Muscle of leg (tissue), 11 donors: ENCODE data around the gene KIAA0930. TPM values are rescaled to one million over a fixed set of nuclear protein-coding genes. Genes with fewer than 3 reads are reported as not detected.
"Not testable (repeated sequence)": the region's sequence is repeated elsewhere in the genome, so short reads cannot be mapped to it uniquely, and the experiment has no call there.

Source experiments
- DNase-seq: peaks from one replicate; pipeline ENCODE4 v3.0.0; 2013
- H3K27ac ChIP-seq: one replicate; pipeline ENCODE4 v1.5.1; 2013; ENCODE audit warnings: mild to moderate bottlenecking, low read length, control low read depth
- H3K27me3 ChIP-seq: one replicate; pipeline ENCODE4 v1.6.1; 2013; ENCODE audit warnings: low read length; ENCODE audit not compliant: control insufficient read depth, insufficient read depth
- H3K36me3 ChIP-seq: one replicate; pipeline ENCODE4 v1.6.1; 2013; ENCODE audit warnings: low read length; ENCODE audit not compliant: control insufficient read depth, insufficient read depth
- H3K4me1 ChIP-seq: one replicate; pipeline ENCODE4 v1.6.1; 2013; ENCODE audit warnings: low read length; ENCODE audit not compliant: control insufficient read depth, insufficient read depth
- H3K4me3 ChIP-seq: one replicate; pipeline ENCODE4 v1.5.1; 2013; ENCODE audit warnings: low read length, control low read depth
- H3K9me3 ChIP-seq: replicated peaks from 2 replicates; pipeline ENCODE4 v1.6.1; 2013; ENCODE audit warnings: low read depth, low read length; ENCODE audit not compliant: control insufficient read depth
- WGBS: methylation state at CpG from one replicate; pipeline ENCODE4 v1.1.5; 2013; ENCODE audit warnings: missing lambda C conversion rate; ENCODE audit not compliant: insufficient coverage; 5-methylcytosine and 5-hydroxymethylcytosine counted together
- polyA plus RNA-seq, 8 donors: library from polyadenylated mRNA; unstranded; fragments of 120-200 nt; gene quantifications; one replicate each; pipeline versions ENCODE4 v1.2.1 to v1.2.3, GENCODE V29; 2013; ENCODE audit warnings: inconsistent platforms in 1 of 8, low replicate concordance in 1 of 8; ENCODE audit not compliant: insufficient read length in 8 of 8, insufficient read depth in 1 of 8
- total RNA-seq: library from RNA; stranded (reverse); fragments of 120-200 nt; gene quantifications from one replicate; pipeline ENCODE4 v1.2.4, GENCODE V29; 2013

Gene KIAA0930
- total and polyA plus RNA-seq, 9 donors, result 11.7 to 23.4 (median 15.4) TPM

DNA sequence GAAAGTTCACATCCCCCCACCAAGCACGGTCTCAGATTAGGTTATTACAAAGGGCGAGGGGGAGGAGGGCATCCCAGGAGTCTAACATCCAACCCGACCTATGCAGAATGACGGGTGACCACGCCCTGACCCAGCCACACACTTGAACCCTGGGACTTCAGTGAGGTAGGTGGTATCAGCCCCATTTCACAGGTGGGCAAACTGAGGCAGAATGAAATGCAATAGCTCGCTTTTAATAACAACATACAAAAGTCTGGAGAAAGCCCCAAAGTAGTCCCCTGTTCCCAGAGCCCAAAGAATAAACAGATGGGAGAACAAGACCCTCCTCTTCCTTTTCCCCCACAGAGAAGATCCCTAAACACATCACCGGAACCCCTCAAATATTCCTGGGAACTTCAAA, 45.1 kb downstream of the KIAA0930 start:
- no peak overlapping the region for H3K27ac ChIP-seq
- no peaks in the 10 kb centered on the region for H3K4me1 ChIP-seq
- no peaks in the 10 kb centered on the region for H3K27me3 ChIP-seq
- no peaks in the 10 kb centered on the region for H3K9me3 ChIP-seq
- peaks cover 22% of the 10 kb centered on the region for H3K36me3 ChIP-seq
- H3K4me3 ChIP-seq, result no peak overlapping the region
- no peak for DNase-seq
- 82% methylated on average over 2 of the region's 7 CpGs for WGBS

DNA sequence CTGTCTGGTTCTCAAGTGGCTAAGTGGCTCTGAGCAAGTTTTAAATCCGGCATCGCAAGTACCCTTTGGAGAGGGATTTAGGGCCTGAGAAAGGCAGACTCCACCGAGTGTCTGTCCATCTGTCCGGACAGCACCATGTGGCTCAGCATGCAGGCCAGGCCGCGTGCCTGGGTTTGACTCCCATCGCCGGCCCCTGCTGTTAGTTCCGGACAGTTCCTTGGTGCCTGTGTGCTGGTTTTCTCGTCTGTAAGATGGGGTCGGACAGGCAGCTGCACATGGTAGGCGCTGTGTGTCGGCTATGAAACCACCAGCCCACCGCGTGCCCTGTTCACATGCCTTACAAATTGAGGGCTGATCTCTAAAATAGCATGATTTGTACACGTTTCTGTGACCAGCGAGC, 46.0 kb downstream of the KIAA0930 start:
- no peak overlapping the region for H3K27ac ChIP-seq
- DNase-seq, result no peak
- H3K4me3 ChIP-seq, result no peak overlapping the region
- 84% methylated on average over 17 of the region's 17 CpGs for WGBS
- no peaks in the 10 kb centered on the region for H3K4me1 ChIP-seq
- H3K27me3 ChIP-seq, result no peaks in the 10 kb centered on the region
- H3K36me3 ChIP-seq, result peaks cover 20% of the 10 kb centered on the region
- no peaks in the 10 kb centered on the region for H3K9me3 ChIP-seq

DNA sequence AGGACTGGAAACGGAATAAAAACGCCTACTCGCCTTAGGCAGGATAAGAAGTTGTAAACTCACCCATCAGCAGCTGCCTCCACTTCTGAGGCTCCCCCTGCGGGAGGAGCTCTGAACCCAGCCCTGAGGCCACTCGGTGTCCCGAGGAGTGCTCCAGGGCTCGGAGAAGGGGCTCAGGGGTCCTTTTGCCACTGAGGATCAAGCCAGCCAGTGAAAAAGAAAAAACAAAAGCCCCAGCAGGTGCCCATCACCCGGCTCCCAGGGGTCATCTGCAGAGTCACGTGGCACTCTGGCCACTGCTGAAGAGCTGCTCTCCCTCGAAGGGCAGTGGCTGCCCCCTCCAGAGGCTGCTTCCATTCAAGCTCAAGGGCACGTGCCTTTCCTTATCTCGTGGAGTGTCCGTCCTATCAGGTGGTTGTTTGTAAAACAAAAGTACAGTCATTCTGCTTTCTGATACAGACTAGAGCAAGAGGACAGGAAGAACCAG, 48.0 kb downstream of the KIAA0930 start:
- H3K27me3 ChIP-seq, result no peaks in the 10 kb centered on the region
- no peak overlapping the region for H3K27ac ChIP-seq
- H3K4me3 ChIP-seq, result no peak overlapping the region
- 35% methylated on average over 9 of the region's 13 CpGs for WGBS
- H3K36me3 ChIP-seq, result peaks cover 17% of the 10 kb centered on the region
- no peaks in the 10 kb centered on the region for H3K9me3 ChIP-seq
- no peaks in the 10 kb centered on the region for H3K4me1 ChIP-seq
- no peak for DNase-seq

DNA sequence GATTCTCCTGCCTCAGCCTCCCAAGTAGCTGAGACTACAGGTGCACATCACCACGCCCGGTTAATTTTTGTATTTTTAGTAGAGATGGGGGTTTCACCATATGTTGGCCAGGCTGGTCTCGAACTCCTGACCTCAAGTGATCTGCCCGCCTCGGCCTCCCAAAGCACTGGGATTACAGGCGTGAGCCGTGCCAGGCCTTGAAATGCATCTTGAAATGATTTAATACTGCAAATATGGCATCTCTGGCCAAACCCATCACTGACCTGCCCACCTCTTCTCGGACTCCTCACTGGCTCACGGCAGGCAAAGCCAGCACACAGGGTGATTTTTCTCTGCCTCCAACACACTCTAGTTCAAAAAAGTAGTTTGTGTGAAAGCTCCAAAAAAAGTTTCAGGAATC, 48.9 kb downstream of the KIAA0930 start:
- not testable (repeated sequence) for H3K4me1 ChIP-seq

GRCh38 chr22:45190202-45190872, 50.4 kb downstream of the KIAA0930 start:
- Histone ChIP-seq H3K27me3 (no peaks in the 10 kb centered on the region), H3K27ac (no peak overlapping the region), H3K4me3 (no peak overlapping the region), H3K9me3 (no peaks in the 10 kb centered on the region), H3K4me1 (no peaks in the 10 kb centered on the region), H3K36me3 (peaks cover 13% of the 10 kb centered on the region)
- no CpG with 5 or more reads among the region's 4 CpGs for WGBS
- DNase-seq, result no peak

More for the DNA sequence above, 48.9 kb downstream of the KIAA0930 start:
- WGBS, result 53% methylated on average over 4 of the region's 9 CpGs
- not testable (repeated sequence) for H3K27ac ChIP-seq, DNase-seq, H3K9me3 ChIP-seq, H3K27me3 ChIP-seq, H3K4me3 ChIP-seq
- H3K36me3 ChIP-seq, result peaks cover 11% of the 10 kb centered on the region

DNA sequence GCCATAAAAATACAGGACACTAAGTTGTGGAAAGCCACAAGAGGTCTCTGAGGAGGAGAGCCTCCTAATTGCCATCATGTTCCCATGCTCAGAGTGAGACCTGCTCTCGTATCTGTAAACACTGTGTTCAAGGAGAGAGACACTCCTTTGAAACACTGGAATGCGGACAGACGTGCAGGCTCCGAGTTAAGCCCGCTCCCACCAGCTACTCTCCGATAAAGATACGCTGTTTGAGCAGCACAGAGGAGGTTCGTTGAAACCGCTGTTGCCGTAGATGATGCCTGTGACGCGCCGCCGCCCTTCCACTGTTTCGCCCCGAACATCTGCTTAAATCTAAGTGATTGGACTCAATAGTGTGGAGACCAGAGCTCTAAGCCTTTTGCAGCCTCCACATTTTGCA, 51.9 kb downstream of the KIAA0930 start:
- Histone ChIP-seq H3K4me1 (no peaks in the 10 kb centered on the region), H3K27ac (no peak overlapping the region), H3K4me3 (no peak overlapping the region), H3K9me3 (no peaks in the 10 kb centered on the region), H3K27me3 (no peaks in the 10 kb centered on the region), H3K36me3 (peaks cover 18% of the 10 kb centered on the region)
- DNase-seq, result no peak
- 78% methylated on average over 8 of the region's 16 CpGs for WGBS

DNA sequence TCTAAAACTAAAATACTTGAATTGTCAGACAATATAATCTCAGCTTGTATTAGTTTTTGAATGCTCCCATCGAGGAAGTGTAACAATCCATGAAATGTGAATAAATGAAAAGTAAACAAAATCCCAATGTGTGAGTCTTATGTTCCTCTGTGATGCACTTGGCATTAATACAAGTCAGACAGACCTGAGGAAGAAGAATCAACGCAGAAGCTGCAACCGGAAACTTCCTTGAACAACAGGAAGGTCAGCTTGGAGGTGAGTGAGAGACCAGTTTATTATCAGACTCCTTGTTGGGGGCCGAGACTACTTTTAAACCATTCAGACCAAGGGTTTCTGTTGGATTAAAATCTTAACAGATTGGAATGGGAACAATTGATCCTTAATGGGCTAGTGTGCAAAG, 52.8 kb downstream of the KIAA0930 start:
- DNase-seq, result no peak
- H3K4me3 ChIP-seq, result no peak overlapping the region
- no peak overlapping the region for H3K27ac ChIP-seq
- no peaks in the 10 kb centered on the region for H3K27me3 ChIP-seq
- H3K4me1 ChIP-seq, result no peaks in the 10 kb centered on the region
- no peaks in the 10 kb centered on the region for H3K9me3 ChIP-seq
- peaks cover 20% of the 10 kb centered on the region for H3K36me3 ChIP-seq
- no CpG with 5 or more reads among the region's 4 CpGs for WGBS

- H3K4me1 ChIP-seq, result no peaks in the 10 kb centered on the region
- no peaks in the 10 kb centered on the region for H3K9me3 ChIP-seq
- WGBS, result 74% methylated on average over 10 of the region's 16 CpGs
- no peak for DNase-seq
- H3K27me3 ChIP-seq, result no peaks in the 10 kb centered on the region
- H3K4me3 ChIP-seq, result no peak overlapping the region
- H3K36me3 ChIP-seq, result peaks cover 27% of the 10 kb centered on the region
- no peak overlapping the region for H3K27ac ChIP-seq
Observed at GRCh38 chr22:45185718-45186514, 54.8 kb downstream of the KIAA0930 start.

DNA sequence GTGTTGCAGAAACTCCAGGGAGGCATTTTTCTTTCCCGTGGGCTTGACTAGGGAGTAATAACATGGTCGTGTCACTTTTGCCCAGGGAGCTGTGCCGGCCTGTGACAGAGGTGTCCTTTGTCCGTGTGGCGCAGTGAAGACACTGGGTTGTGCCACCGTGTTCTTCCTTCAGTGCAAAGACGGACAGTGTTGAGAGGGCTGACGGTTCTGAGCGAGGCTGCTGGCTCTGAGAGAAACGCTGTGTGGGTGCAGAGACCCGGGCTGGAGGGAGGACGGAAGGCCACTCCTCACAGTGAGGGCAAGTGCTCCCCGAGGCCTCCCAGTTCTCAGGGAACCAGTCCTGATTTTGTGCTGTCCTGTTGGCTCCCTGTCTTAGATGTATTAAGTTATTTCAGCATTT, 56.7 kb downstream of the KIAA0930 start:
- Histone ChIP-seq H3K9me3 (no peaks in the 10 kb centered on the region), H3K4me1 (no peaks in the 10 kb centered on the region), H3K4me3 (no peak overlapping the region), H3K36me3 (peaks cover 37% of the 10 kb centered on the region), H3K27ac (no peak overlapping the region), H3K27me3 (no peaks in the 10 kb centered on the region)
- 90% methylated on average over 11 of the region's 13 CpGs for WGBS
- DNase-seq, result no peak

DNA sequence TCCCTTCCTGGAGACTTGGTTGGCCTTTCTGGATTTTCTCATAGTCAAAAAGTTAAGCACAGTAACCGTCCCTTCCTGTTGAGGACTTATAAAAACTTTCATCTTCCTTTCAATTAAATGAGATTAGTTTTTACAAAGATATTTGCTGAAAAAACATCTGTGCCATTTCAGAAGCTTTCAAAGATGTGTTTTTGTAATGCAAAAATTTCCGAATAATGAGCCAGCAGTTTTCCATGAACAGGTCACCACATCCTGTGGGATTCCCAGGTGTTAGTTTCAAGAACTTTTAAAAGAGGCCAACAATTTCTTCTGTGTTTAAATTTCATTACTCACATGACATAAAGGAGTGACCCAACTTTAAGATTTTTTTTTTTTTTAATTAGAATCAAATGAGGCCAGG, 58.9 kb downstream of the KIAA0930 start:
- no peaks in the 10 kb centered on the region for H3K27me3 ChIP-seq
- no peak overlapping the region for H3K4me3 ChIP-seq
- no peaks in the 10 kb centered on the region for H3K4me1 ChIP-seq
- DNase-seq, result peak; percentile 48
- H3K9me3 ChIP-seq, result no peaks in the 10 kb centered on the region
- H3K36me3 ChIP-seq, result peaks cover 42% of the 10 kb centered on the region
- no CpG with 5 or more reads among the region's 2 CpGs for WGBS
- H3K27ac ChIP-seq, result no peak overlapping the region
